CMK (cell line): Measurements from ENCODE around the gene PRKAA1.
A peak's percentile ranks its signal among the peaks of the same experiment; 100 is the strongest.

Source experiments
- DNase-seq: peaks from one replicate; pipeline ENCODE4 v3.0.0-alpha.2; 2010; ENCODE audit warnings: low read depth

PRKAA1 gene

GRCh38 chr5:40798012-40798800 is at the start of gene PRKAA1:
TSS of gene PRKAA1 (minus strand) at chr5:40798374. CDS start at chr5:40798189, 185 bp downstream.
- peak; percentile 85 for DNase-seq

- no peak for DNase-seq
Measured at GRCh38 chr5:40847525-40847924, 49.4 kb upstream of the PRKAA1 start.

DNA sequence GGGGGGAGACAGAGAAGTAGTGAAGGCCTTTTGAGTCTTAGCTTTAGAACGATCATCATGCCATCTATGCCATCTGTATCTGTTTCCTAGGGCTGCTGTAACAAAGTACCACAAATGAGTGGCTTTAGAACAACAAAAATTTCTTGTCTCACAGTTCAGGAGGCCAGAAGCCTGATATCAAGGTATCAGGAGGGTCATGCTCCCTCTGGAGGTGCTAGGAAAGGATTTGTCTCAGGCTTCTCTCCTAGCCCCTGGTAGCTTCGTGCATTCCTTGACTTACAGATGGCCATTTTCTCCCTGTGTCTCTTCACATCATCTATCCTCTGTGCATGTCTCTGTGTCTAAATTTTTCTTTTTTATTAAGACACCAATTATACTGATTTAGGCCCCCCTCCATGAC is 48.2 kb upstream of the PRKAA1 start:
- no peak for DNase-seq

DNA sequence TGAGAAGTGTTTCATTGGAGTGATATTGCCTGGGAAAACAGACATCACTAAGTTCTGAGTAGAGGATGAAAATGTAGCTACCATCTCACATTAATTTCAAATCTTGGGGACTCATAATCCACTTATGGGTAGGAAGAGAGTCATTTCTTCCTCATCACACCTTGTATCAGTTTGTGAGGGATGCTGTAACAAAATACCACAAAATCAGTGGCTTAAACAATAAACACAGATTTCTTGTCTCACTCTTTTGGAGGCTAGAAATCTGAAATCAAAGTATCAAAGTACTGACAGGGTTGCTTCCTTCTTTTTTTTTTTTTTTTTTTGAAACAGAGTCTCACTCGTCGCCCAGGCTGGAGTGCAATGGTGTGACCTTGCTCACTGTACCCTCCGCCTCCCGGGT is 46.4 kb upstream of the PRKAA1 start:
- no peak for DNase-seq

DNA sequence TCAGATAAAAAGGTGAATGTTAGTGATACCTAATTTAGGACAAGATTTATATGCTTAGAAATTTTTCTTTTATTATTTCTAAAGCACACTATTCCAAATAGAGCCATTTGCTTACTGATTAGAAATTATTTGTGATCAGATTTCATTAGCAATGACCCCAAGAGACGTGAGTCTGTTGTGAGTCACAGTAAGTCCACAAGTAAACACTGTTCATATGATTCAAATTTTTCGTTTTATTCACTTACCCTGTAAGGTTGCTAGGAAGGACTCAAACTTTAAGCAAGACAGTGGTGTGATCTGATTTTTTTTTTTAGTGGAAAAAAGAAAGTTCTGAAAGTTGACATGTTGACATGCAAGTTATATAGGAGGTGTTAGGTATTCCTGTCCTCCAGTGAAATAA is 44.2 kb upstream of the PRKAA1 start:
- DNase-seq: no peak

DNA sequence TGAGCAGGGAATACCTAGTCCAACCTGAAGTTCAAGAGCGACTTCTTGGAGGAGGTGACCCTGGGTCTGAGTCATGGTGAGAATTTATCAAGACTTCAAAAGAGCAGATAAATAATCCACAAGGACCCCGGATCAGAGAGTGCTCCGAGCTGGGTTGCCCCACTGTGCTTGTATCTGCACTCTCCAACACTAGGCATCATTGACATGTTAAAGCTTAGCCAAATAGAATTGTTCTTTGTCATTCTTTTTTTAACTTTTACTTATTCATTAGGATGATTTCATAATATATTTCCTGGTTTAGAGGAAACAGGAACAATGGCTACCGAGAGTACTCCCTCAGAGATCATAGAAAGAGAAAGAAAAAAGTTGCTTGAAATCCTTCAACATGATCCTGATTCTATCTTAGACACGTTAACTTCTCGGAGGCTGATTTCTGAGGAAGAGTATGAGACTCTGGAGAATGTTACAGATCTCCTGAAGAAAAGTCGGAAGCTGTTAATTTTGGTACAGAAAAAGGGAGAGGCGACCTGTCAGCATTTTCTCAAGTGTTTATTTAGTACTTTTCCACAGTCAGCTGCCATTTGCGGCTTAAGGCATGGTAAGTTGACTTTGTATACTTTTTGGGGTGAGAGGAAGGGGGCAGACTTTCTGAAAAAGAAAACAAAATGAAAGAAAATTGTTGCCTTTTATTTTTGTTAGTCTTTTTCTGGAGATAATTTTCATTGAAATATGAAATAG is 43.1 kb upstream of the PRKAA1 start, which contains the start of gene CARD6:
Gene CARD6, plus strand, starts transcription at position 300 of the 738 bp plus-strand sequence. Its CDS starts 16 bp downstream, at position 316.
- DNase-seq: no peak

DNA sequence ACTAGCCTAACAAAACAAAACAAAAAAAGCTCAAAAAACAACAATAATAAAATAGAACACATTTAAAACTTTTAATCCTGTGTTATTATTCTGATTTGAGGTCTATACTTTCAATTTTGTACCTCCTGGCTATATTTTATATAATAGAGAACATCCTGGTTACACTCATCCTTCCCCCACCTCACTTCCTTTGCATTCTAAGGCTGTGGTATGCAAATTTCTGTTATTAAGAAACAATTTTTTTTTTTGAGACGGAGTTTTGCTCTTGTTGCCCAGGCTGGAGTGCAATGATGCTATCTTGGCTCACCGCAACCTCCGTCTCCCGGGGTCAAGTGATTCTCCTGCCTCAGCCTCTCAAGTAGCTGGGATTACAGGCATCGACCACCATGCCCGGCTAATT is 39.9 kb upstream of the PRKAA1 start:
- DNase-seq: no peak

- peak; percentile 93 for DNase-seq
Measured at GRCh38 chr5:40834849-40835787, 36.9 kb upstream of the PRKAA1 start, which contains the start of gene RPL37. TSS of gene RPL37 (minus strand) at chr5:40835222. CDS start at chr5:40835185, 37 bp downstream.

- DNase-seq: no peak
Measured at GRCh38 chr5:40834391-40834848, 36.2 kb upstream of the PRKAA1 start.

DNA sequence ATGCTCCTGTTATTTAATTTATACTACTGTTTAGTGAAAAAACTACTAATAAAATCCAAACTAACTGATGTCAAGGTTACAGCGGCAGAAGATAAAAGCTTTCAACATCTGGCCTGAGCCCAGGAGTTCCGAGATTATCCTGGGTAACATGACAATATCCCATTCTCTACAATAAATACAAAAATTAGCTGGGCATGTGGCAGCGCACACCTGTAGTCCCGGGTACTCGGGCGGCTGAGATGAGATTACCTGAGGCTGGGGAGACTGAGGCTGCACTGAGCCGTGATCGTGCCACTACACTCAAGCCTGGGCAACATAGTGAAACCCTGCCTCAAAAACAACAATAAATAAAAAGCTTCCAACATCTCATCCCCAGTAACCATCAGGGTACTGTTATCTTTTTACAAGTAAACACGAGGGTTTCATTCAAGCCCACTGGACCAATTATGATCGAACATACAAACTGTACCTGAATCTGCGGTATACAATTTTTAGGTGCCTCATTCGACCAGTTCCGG is 35.6 kb upstream of the PRKAA1 start:
- DNase-seq: no peak

DNA sequence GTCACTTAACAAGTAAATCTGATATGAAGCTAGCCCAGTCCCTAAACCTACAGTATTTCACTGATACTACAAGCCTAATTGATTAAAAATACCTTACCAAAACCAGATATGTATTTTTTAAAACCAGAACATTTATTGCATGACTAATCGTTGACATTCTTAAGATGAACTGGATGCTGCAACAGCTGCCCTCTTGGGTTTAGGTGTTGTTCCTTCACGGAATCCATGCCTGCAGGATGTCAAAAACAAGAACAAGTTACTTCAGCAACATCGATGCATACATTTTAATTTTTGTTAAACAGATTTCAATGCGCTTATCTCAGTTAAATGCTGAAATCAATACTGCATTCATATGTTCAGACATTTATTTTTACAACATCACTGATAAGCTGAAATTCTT is 34.2 kb upstream of the PRKAA1 start:
- no peak for DNase-seq

GRCh38 chr5:40831346-40832210 is 33.4 kb upstream of the PRKAA1 start:
- DNase-seq: no peak

GRCh38 chr5:40829748-40830533 is 31.8 kb upstream of the PRKAA1 start:
- DNase-seq: no peak

GRCh38 chr5:40828690-40829661 is 30.8 kb upstream of the PRKAA1 start:
- DNase-seq: no peak

- no peak for DNase-seq
Measured at GRCh38 chr5:40828021-40828631, 30.0 kb upstream of the PRKAA1 start.

- DNase-seq: no peak
Measured at GRCh38 chr5:40827188-40827977, 29.2 kb upstream of the PRKAA1 start.

DNA sequence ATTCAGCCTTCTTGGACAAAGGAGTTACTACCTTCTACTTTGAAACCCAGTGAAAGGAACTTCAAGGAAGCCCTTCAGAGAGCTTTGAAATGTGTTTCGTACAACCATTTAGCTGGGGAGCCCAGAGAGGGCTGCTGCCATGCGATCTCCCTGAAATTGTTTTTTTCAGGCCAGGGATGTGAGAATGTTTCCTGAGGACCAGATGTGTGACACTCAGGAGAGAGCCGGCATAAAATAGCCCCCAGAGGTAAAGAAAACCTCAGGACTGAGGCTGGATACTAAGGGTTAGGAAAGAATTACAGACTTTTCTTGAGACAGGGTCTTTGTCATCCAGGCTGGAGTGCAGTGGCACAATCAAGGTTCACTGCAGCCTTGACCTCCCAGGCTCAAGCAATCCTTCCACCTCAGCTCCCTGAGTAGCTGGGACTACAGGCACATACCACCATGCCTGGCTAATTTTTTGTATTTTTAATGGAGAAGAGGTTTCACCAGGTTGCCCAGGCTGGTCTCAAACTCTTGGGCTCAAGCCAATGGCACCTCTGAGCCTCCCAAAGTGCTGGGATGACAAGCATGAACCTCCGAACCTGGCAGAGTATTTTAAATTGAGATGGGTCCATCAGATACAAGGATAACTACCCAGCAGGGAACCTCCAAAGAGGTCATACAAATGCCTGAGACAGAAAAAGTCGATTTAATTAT is 28.5 kb upstream of the PRKAA1 start:
- DNase-seq: no peak
